Testis (tissue), 3 donors: ENCODE results near the gene ADAMTSL1. TPM values are rescaled to one million over a fixed set of nuclear protein-coding genes. Genes with fewer than 3 reads are reported as not detected.

ENCODE experiments used
- DNase-seq: peaks from one replicate; pipeline ENCODE4 v3.0.0-alpha.2; 2019
- H3K27ac ChIP-seq, 2 donors: fragments of 200-600 bp; sonication (generic); one replicate each; pipeline ENCODE4 v1.5.1; 2019
- H3K27me3 ChIP-seq: fragments of 200-600 bp; sonication (generic); one replicate; pipeline ENCODE4 v1.5.1; 2019
- H3K36me3 ChIP-seq: fragments of 200-600 bp; sonication (generic); one replicate; pipeline ENCODE4 v1.5.1; 2017; ENCODE audit warnings: low read depth; ENCODE audit errors: missing control alignments
- H3K4me1 ChIP-seq: fragments of 200-600 bp; sonication (generic); one replicate; pipeline ENCODE4 v1.5.1; 2019
- H3K4me3 ChIP-seq, 2 donors: fragments of 200-600 bp; sonication (generic); one replicate each; pipeline ENCODE4 v1.5.1; 2017 to 2019
- H3K9me3 ChIP-seq: fragments of 200-600 bp; sonication (generic); one replicate; pipeline ENCODE4 v1.5.1; 2017
- POLR2A ChIP-seq: fragments of 450-650 bp; IDR thresholded peaks from one replicate; pipeline ENCODE4 v1.6.1; 2017; ENCODE audit warnings: antibody characterized with exemption, mild to moderate bottlenecking, moderate library complexity
- WGBS, 2 donors: methylation state at CpG; one replicate each; pipeline ENCODE4 v1.1.5; 2018; 5-methylcytosine and 5-hydroxymethylcytosine counted together
- intact Hi-C: fragments of 100-400 bp; cut with DNase I; formaldehyde crosslinking; loops from one replicate; pipeline ENCODE4 v1.15.1; 2023; ENCODE audit warnings: low total_unique reads
- polyA plus RNA-seq: library from polyadenylated mRNA; stranded (reverse); fragments of 350-450 nt; fragmentation: Illumina TruSeq; extraction: RNeasy Lipid Tissue Mini Kit (QIAGEN cat#74804); gene quantifications from one replicate; pipeline ENCODE4 v1.2.3, GENCODE V29; 2014; ENCODE audit warnings: low read depth, low replicate concordance; ENCODE audit not compliant: insufficient read depth
- total RNA-seq, 2 donors: library from RNA; depleted of rRNA; stranded (reverse); fragments of >200 nt; gene quantifications; one replicate each; pipeline ENCODE4 v1.2.3, GENCODE V29; 2016
- TF ChIP-seq, protein P1 (sequence below), 3 experiments: fragments of 450-650 bp in 2 of 3; fragments of 200-600 bp in 1 of 3; sonication (generic) in 1 of 3; IDR thresholded peaks; one replicate each; pipeline ENCODE4 v1.5.1; 2016 to 2019; ENCODE audit warnings: antibody characterized with exemption in 3 of 3, mild to moderate bottlenecking in 2 of 3, moderate library complexity in 1 of 3

ADAMTSL1 gene
- total and polyA plus RNA-seq, 3 donors from 2014 or later: 4.7 to 12.3 (median 6.7) TPM

DNA sequence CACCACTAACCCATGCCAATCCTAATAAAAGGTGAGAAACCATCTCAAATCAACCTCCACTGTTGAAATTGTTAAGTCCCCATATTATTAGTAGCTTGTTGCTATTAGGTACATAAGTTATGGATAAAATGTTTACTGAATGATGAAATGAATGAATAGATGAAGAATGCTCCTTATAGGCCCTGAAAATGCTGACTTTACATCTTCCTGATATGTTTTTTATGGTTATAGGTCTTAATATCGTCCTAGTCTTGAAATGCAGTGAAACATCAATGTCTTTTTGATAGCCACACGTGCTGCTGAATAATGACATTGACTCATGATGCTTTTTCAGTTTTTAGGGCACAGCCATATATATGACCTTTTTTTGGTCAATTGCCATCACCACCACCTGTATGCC is 281.3 kb downstream of the ADAMTSL1 start:
- no peaks in the 10 kb centered on the region for H3K27me3 ChIP-seq
- 92 to 95% methylated on average over 2 of the region's 2 CpGs for WGBS, 2 donors
- no peak overlapping the region for H3K27ac ChIP-seq
- no peaks in the 10 kb centered on the region for H3K9me3 ChIP-seq
- intact Hi-C loops: no loop called here
- no peak for DNase-seq
- TF ChIP-seq POLR2A: no peak
- TF ChIP-seq, protein P1, sequence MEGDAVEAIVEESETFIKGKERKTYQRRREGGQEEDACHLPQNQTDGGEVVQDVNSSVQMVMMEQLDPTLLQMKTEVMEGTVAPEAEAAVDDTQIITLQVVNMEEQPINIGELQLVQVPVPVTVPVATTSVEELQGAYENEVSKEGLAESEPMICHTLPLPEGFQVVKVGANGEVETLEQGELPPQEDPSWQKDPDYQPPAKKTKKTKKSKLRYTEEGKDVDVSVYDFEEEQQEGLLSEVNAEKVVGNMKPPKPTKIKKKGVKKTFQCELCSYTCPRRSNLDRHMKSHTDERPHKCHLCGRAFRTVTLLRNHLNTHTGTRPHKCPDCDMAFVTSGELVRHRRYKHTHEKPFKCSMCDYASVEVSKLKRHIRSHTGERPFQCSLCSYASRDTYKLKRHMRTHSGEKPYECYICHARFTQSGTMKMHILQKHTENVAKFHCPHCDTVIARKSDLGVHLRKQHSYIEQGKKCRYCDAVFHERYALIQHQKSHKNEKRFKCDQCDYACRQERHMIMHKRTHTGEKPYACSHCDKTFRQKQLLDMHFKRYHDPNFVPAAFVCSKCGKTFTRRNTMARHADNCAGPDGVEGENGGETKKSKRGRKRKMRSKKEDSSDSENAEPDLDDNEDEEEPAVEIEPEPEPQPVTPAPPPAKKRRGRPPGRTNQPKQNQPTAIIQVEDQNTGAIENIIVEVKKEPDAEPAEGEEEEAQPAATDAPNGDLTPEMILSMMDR (IDR thresholded peaks at IDR 0.05): no peak
- H3K36me3 ChIP-seq: no peaks in the 10 kb centered on the region
- H3K4me1 ChIP-seq: peaks cover 4% of the 10 kb centered on the region
- no peak overlapping the region for H3K4me3 ChIP-seq

GRCh38 chr9:18756712-18757125 is 282.8 kb downstream of the ADAMTSL1 start:
- Histone ChIP-seq H3K27me3 (no peaks in the 10 kb centered on the region), H3K36me3 (no peaks in the 10 kb centered on the region), H3K4me1 (peaks cover 4% of the 10 kb centered on the region), H3K4me3 (no peak overlapping the region), H3K9me3 (no peaks in the 10 kb centered on the region), H3K27ac (no peak overlapping the region)
- intact Hi-C loops: no loop called here
- 55 to 70% methylated on average over 3 of the region's 3 CpGs for WGBS, 2 donors
- DNase-seq: no peak
- TF ChIP-seq POLR2A: no peak
- TF ChIP-seq, protein P1 (IDR thresholded peaks at IDR 0.05): no peak

GRCh38 chr9:18759827-18760226 is 285.9 kb downstream of the ADAMTSL1 start:
- DNase-seq: no peak
- 92 to 93% methylated on average over 4 of the region's 4 CpGs for WGBS, 2 donors
- TF ChIP-seq, protein P1 (IDR thresholded peaks at IDR 0.05): no peak
- TF ChIP-seq POLR2A: no peak

GRCh38 chr9:18761742-18762300 is 287.9 kb downstream of the ADAMTSL1 start:
- Histone ChIP-seq H3K36me3 (no peaks in the 10 kb centered on the region), H3K27me3 (no peaks in the 10 kb centered on the region), H3K4me3 (no peak overlapping the region), H3K9me3 (no peaks in the 10 kb centered on the region), H3K27ac (no peak overlapping the region), H3K4me1 (no peaks in the 10 kb centered on the region)
- TF ChIP-seq, protein P1 (IDR thresholded peaks at IDR 0.05): no peak
- TF ChIP-seq POLR2A: no peak
- DNase-seq: no peak
- 79 to 85% methylated on average over 2 of the region's 2 CpGs for WGBS, 2 donors
- intact Hi-C loops: no loop called here

More at GRCh38 chr9:18759827-18760226, 285.9 kb downstream of the ADAMTSL1 start:
- peaks cover 4% of the 10 kb centered on the region for H3K4me1 ChIP-seq
- no peak overlapping the region for H3K4me3 ChIP-seq
- intact Hi-C loops: no loop called here
- H3K27ac ChIP-seq: no peak overlapping the region
- H3K9me3 ChIP-seq: no peaks in the 10 kb centered on the region
- no peaks in the 10 kb centered on the region for H3K36me3 ChIP-seq
- H3K27me3 ChIP-seq: no peaks in the 10 kb centered on the region

- Histone ChIP-seq H3K27me3 (no peaks in the 10 kb centered on the region), H3K27ac (no peak overlapping the region), H3K36me3 (no peaks in the 10 kb centered on the region), H3K4me3 (no peak overlapping the region), H3K4me1 (no peaks in the 10 kb centered on the region), H3K9me3 (no peaks in the 10 kb centered on the region)
- TF ChIP-seq POLR2A: no peak
- TF ChIP-seq, protein P1 (IDR thresholded peaks at IDR 0.05): no peak
- 91 to 92% methylated on average over 3 of the region's 3 CpGs for WGBS, 2 donors
- intact Hi-C loops: no loop called here
- no peak for DNase-seq
Measured at GRCh38 chr9:18766989-18767550, 293.1 kb downstream of the ADAMTSL1 start.
